ENCODE data around the gene C2orf92.

GRCh38 chr2:97708048-97708380 is 38.5 kb downstream of the C2orf92 start:
- TF ChIP-seq POLR2AphosphoS5 (IDR thresholded peaks at IDR 0.05) (no peak), CTCF (IDR thresholded peaks at IDR 0.05) (no peak)

Data from sigmoid colon (tissue), 4 donors.